ENCODE data around the gene CCT7. TPM values are rescaled to one million over a fixed set of nuclear protein-coding genes. Genes with fewer than 3 reads are reported as not detected.

Gene CCT7
- total and polyA plus RNA-seq, 2 experiments from 2014 or later, result 287 to 642 TPM

DNA sequence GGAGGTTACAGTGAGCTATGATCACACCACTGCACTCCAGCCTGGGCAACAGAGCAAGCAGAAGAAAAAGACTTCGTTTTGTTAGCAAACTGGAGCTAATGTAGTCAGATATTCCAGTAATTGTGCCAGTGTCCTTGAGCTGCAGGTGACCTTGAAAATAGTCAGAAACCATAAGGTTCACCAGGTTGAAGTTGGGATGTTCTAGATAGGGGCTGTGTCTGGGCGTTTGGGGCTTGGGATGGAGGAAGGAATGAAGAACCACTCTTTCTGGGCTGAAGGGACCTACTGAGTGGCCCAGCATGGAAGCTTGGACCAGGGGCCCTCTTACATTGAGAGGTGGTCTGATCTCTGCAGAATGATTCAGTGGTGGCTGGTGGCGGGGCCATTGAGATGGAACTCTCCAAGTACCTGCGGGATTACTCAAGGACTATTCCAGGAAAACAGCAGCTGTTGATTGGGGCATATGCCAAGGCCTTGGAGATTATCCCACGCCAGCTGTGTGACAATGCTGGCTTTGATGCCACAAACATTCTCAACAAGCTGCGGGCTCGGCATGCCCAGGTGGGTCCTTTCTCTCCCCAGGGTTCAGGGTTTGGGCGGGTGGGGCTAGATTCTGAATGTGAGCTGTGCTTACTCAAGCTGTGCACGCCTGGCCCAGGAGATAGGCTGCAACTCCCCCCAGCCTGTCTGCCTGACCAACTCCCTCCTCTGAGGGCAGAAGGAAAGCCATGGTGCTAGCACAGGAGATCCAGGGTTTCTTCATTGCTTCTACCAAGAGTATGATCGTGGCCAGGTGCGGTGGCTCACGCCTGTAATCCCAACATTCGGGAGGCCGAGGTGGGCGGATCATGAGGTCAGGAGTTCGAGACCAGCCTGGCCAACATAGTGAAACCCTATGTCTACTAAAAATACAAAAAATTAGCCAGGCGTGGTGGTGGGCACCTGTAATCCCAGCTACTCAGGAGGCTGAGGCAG, 17.1 kb downstream of the CCT7 start:
- peaks cover 4% of the 10 kb centered on the region; the same call in 1 of the 2 replicates for H3K4me1 ChIP-seq (ENCODE audit: insufficient read depth)
- DNase-seq (ENCODE audit: low spot score) (no peak), ATAC-seq (no peak)
- no peak overlapping the region for H3K27ac Mint-ChIP-seq
- H2AFZ ChIP-seq, result no peak overlapping the region
- no peaks in the 10 kb centered on the region for H3K79me2 ChIP-seq (replicated peaks; ENCODE audit: insufficient read depth)
- H3K27me3 ChIP-seq (ENCODE audit: insufficient read depth), result no peaks in the 10 kb centered on the region
- peaks cover 38% of the 10 kb centered on the region for H3K36me3 ChIP-seq (ENCODE audit: insufficient read depth)
- H3K27me3 Mint-ChIP-seq (ENCODE audit: insufficient read depth, low read depth, poor library complexity), result peaks cover 7% of the 10 kb centered on the region
- H3K27ac ChIP-seq (ENCODE audit: low read depth), result no peak overlapping the region
- peaks cover 50% of the 10 kb centered on the region for H4K20me1 ChIP-seq (replicated peaks; ENCODE audit: insufficient read depth)
- H3K36me3 Mint-ChIP-seq (ENCODE audit: low read depth), result peaks cover 76% of the 10 kb centered on the region
- no peak overlapping the region for H3K4me3 ChIP-seq
- no peak overlapping the region for H3K4me3 Mint-ChIP-seq
- H3K4me2 ChIP-seq, result no peak overlapping the region
- no peaks in the 10 kb centered on the region for H3K9me2 ChIP-seq (ENCODE audit: insufficient read depth)
- peaks cover 16% of the 10 kb centered on the region; the same call in 2 of the 3 replicates for H3K4me1 Mint-ChIP-seq
- H3K9me3 Mint-ChIP-seq, result no peaks in the 10 kb centered on the region
- peaks cover 11% of the 10 kb centered on the region; the same call in 1 of the 2 replicates for H3F3A ChIP-seq (replicated peaks; ENCODE audit: low read depth)
- TF ChIP-seq JUNB (IDR thresholded peaks at IDR 0.05; ENCODE audit: unreplicated experiment), result no peak

DNA sequence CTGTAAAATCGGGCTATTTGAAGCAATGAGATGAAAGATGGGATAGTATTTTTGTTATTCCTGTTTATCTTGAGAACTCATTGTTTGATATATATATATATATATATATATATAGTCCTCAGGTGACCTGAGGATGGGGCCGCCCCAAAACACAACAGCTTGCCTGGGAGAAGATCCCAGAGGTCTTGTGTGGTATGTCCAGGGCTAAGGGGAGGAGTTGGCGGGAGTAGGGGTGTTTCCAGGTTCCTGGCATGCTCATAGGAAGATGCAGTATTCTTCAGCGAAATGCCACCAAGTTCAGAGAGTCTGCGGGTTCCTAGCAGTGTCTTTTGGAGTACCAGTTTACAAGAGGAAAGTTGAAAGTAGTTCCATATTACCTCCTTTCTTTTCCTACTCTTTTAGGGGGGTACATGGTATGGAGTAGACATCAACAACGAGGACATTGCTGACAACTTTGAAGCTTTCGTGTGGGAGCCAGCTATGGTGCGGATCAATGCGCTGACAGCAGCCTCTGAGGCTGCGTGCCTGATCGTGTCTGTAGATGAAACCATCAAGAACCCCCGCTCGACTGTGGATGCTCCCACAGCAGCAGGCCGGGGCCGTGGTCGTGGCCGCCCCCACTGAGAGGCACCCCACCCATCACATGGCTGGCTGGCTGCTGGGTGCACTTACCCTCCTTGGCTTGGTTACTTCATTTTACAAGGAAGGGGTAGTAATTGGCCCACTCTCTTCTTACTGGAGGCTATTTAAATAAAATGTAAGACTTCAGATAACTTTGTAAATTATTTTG, 18.3 kb downstream of the CCT7 start:
- no peaks in the 10 kb centered on the region for H3K79me2 ChIP-seq (replicated peaks; ENCODE audit: insufficient read depth)
- Mint-ChIP-seq H3K36me3 (ENCODE audit: low read depth) (peaks cover 63% of the 10 kb centered on the region), H3K4me1 (peaks cover 18% of the 10 kb centered on the region; the same call in 2 of the 3 replicates), H3K27ac (no peak overlapping the region), H3K27me3 (ENCODE audit: insufficient read depth, low read depth, poor library complexity) (peaks cover 10% of the 10 kb centered on the region), H3K9me3 (no peaks in the 10 kb centered on the region), H3K4me3 (no peak overlapping the region)
- no peaks in the 10 kb centered on the region for H3K27me3 ChIP-seq (ENCODE audit: insufficient read depth)
- no peak for ATAC-seq
- H3K4me2 ChIP-seq, result no peak overlapping the region
- H3K4me1 ChIP-seq (ENCODE audit: insufficient read depth), result peaks cover 5% of the 10 kb centered on the region; the same call in 1 of the 2 replicates
- H3K27ac ChIP-seq (ENCODE audit: low read depth), result no peak overlapping the region
- H3K4me3 ChIP-seq, result no peak overlapping the region
- H3K9me2 ChIP-seq (ENCODE audit: insufficient read depth), result no peaks in the 10 kb centered on the region
- no peak for DNase-seq (ENCODE audit: low spot score)
- H3F3A ChIP-seq (replicated peaks; ENCODE audit: low read depth), result peaks cover 11% of the 10 kb centered on the region; the same call in 1 of the 2 replicates
- H4K20me1 ChIP-seq (replicated peaks; ENCODE audit: insufficient read depth), result peaks cover 40% of the 10 kb centered on the region
- peaks cover 27% of the 10 kb centered on the region for H3K36me3 ChIP-seq (ENCODE audit: insufficient read depth)
- no peak overlapping the region for H2AFZ ChIP-seq
- TF ChIP-seq STAT1 (IDR thresholded peaks at IDR 0.05; ENCODE audit: unreplicated experiment) (no peak), POLR2AphosphoS5 (IDR thresholded peaks at IDR 0.05; ENCODE audit: low read depth) (no peak), ZNF114 (CRISPR knock-in tag; IDR thresholded peaks at IDR 0.05) (no peak), EZH2phosphoT487 (IDR thresholded peaks at IDR 0.05; ENCODE audit: unreplicated experiment) (no peak), CTCF (conservative IDR thresholded peaks at IDR 0.05; ENCODE audit: low read depth in 2 of 2) (no peak), JUNB (IDR thresholded peaks at IDR 0.05; ENCODE audit: unreplicated experiment) (no peak), CREB1 (CRISPR knock-in tag; IDR thresholded peaks at IDR 0.05; ENCODE audit: low read depth) (no peak)
- TF ChIP-seq, protein P1, sequence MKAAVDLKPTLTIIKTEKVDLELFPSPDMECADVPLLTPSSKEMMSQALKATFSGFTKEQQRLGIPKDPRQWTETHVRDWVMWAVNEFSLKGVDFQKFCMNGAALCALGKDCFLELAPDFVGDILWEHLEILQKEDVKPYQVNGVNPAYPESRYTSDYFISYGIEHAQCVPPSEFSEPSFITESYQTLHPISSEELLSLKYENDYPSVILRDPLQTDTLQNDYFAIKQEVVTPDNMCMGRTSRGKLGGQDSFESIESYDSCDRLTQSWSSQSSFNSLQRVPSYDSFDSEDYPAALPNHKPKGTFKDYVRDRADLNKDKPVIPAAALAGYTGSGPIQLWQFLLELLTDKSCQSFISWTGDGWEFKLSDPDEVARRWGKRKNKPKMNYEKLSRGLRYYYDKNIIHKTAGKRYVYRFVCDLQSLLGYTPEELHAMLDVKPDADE (IDR thresholded peaks at IDR 0.05), result no peak
- TF ChIP-seq, protein P2, sequence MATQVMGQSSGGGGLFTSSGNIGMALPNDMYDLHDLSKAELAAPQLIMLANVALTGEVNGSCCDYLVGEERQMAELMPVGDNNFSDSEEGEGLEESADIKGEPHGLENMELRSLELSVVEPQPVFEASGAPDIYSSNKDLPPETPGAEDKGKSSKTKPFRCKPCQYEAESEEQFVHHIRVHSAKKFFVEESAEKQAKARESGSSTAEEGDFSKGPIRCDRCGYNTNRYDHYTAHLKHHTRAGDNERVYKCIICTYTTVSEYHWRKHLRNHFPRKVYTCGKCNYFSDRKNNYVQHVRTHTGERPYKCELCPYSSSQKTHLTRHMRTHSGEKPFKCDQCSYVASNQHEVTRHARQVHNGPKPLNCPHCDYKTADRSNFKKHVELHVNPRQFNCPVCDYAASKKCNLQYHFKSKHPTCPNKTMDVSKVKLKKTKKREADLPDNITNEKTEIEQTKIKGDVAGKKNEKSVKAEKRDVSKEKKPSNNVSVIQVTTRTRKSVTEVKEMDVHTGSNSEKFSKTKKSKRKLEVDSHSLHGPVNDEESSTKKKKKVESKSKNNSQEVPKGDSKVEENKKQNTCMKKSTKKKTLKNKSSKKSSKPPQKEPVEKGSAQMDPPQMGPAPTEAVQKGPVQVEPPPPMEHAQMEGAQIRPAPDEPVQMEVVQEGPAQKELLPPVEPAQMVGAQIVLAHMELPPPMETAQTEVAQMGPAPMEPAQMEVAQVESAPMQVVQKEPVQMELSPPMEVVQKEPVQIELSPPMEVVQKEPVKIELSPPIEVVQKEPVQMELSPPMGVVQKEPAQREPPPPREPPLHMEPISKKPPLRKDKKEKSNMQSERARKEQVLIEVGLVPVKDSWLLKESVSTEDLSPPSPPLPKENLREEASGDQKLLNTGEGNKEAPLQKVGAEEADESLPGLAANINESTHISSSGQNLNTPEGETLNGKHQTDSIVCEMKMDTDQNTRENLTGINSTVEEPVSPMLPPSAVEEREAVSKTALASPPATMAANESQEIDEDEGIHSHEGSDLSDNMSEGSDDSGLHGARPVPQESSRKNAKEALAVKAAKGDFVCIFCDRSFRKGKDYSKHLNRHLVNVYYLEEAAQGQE (IDR thresholded peaks at IDR 0.05; ENCODE audit: unreplicated experiment), result no peak
